Effector memory CD8-positive, alpha-beta T cell (primary cell): ENCODE data around the gene MARCKS.

ENCODE experiments used
- ATAC-seq: fragments of 150-1000 bp; cut with Tn5 transposase; replicated peaks from 2 replicates; pipeline ENCODE4 v1.10.0; 2021; ENCODE audit warnings: mild to moderate bottlenecking, moderate library complexity
- DNase-seq, 3 experiments: peaks; one replicate each; pipeline ENCODE4 v3.0.0; 2021
- H3K27ac Mint-ChIP-seq, 2 donors: one replicate each; pipeline ENCODE4 v1.8.0; 2022; ENCODE audit warnings: mild to moderate bottlenecking in 2 of 2, mixed read lengths in 2 of 2, moderate library complexity in 2 of 2
- H3K27me3 Mint-ChIP-seq, 2 donors: one replicate each; pipeline ENCODE4 v1.8.0; 2022; ENCODE audit warnings: mixed read lengths in 2 of 2
- H3K36me3 Mint-ChIP-seq: one replicate; pipeline ENCODE4 v1.8.0; 2022; ENCODE audit warnings: mild to moderate bottlenecking, moderate library complexity, mixed read lengths; ENCODE audit not compliant: insufficient read depth
- H3K4me1 Mint-ChIP-seq, 2 donors: one replicate each; pipeline ENCODE4 v1.8.0; 2022; ENCODE audit warnings: low read depth in 2 of 2, mixed read lengths in 2 of 2
- H3K4me3 Mint-ChIP-seq, 2 donors: one replicate each; pipeline ENCODE4 v1.8.0; 2022; ENCODE audit warnings: mild to moderate bottlenecking in 2 of 2, mixed read lengths in 2 of 2, moderate library complexity in 2 of 2
- H3K9me3 Mint-ChIP-seq, 2 donors: one replicate each; pipeline ENCODE4 v1.8.0; 2022; ENCODE audit warnings: mixed read lengths in 2 of 2

The MARCKS gene

DNA sequence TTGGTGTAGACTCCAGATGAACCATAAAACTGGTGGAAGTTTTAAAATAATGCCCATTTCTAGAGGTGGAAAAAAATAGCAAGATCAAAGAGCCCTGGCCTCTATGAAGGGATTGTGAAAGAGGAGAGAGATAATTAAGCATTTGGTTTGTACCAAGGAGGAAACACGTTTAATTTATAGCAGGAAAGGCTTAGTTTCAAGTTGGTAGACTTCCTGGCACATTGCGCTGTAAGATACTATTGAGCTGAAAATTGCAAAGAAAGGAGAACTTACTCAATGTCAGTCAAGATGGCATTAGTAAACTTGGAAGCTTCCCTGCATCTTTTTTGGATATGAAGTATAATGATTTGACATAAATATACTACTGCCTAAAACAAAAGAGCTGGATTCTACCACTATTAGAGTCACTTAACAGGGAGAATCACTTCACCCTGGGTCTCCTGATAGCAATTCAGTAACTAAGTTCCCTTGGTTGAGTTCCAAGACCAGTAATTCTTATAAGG lies 24.4 kb downstream of the MARCKS start:
- Mint-ChIP-seq H3K4me3 (no peak overlapping the region), H3K27me3 (peaks cover 28 to 35% of the 10 kb centered on the region in 2 donors), H3K4me1 (no peaks in the 10 kb centered on the region), H3K9me3 (no peaks in the 10 kb centered on the region), H3K27ac (no peak overlapping the region), H3K36me3 (no peaks in the 10 kb centered on the region)
- DNase-seq (no peak), ATAC-seq (no peak)

DNA sequence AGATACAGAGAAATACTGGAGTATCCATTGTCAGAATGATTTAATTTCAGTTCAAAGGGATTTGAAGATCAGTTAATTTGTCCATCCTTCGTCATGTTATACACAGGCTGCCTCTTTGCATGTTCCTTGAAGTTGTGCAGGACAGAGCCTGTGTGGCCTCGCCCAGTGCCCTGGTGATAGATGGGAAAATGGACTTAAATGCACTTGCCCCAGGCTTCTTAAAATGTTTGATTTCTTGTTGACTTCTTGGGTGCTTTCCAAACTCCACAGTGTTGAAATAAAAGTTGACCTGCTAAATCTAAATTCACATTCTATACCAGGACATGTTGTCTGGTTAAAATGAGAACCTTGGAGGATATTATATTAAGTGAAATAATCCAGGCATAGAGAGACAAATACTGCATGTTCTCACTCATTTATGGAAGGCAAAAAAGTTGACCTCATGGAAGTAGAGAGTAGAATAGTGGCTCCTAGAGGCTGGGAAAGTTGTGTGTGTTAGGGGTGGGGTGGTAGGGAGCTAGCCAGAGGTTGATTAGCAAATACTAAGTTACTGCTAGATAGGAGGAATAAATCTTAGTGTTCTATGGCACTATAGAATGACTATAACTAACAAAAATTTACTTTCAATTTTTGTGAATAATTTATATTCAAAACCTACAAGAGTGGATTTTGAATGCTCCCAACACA lies 25.3 kb downstream of the MARCKS start:
- DNase-seq (no peak), ATAC-seq (no peak)
- Mint-ChIP-seq H3K4me1 (no peaks in the 10 kb centered on the region), H3K27me3 (peaks cover 28 to 35% of the 10 kb centered on the region in 2 donors), H3K36me3 (no peaks in the 10 kb centered on the region), H3K9me3 (no peaks in the 10 kb centered on the region), H3K4me3 (no peak overlapping the region), H3K27ac (no peak overlapping the region)

DNA sequence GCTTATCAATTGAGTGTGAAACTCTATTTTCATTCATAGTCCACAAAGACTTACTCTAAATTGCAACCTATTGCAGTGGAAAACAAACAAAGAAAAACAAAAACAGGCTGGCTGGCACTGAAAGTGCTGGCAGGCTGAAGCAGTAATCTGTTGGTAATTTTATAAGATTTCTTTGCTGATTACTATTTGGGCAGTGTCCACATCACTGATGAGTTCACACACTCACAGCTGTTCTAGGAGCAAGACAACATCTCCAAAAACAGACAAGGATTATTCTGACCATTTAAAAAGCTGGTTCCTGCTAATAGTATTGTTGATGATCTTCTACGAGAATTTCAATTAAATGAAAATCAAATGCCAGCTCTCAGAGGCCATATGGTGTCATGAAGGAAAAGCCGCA lies 26.9 kb downstream of the MARCKS start:
- Mint-ChIP-seq H3K27me3 (peaks cover 29% of the 10 kb centered on the region in 2 donors), H3K36me3 (no peaks in the 10 kb centered on the region), H3K4me1 (no peaks in the 10 kb centered on the region), H3K4me3 (no peak overlapping the region), H3K27ac (no peak overlapping the region), H3K9me3 (no peaks in the 10 kb centered on the region)
- no peak for ATAC-seq
- no peak for DNase-seq

DNA sequence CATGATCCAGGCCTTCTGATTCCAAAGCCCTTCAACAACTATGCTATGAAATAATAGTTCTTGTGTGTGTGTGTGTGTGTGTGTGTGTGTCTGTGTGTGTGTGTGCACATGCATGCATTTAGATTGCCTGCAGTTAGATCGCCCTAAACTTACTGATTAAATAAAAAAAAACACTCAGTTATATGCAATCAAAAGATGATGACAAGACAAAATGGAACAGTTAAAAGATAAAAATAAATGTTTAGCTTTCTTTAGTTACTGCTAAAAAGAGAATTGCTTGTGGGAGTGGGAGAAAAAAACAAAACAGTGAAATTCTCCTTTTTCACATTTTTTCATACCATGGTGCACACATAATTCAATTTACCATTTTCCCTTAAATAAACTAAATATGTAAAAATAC lies 29.4 kb downstream of the MARCKS start:
- H3K4me3 Mint-ChIP-seq, result no peak overlapping the region

DNA sequence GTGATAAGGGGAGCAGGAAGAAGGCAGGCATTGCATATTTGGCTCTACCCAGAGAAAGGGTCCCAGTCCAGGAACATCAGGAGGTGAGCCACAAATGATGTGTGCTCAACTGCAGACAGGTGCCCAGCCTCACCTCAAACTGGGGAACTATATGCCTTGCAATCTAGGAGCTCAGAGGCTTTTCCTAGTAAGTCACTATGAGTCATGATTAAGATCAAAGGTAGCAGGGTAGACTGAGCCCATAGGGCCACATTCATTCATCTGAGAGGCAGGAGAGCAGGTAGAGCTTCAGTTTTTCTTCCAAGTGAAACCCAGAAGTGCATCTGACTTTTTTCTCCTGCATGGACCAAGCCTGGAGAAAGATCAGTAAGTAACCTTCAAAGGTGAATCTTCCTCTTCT lies 31.3 kb downstream of the MARCKS start:
- H3K27ac Mint-ChIP-seq, result no peak overlapping the region
- no peak overlapping the region for H3K4me3 Mint-ChIP-seq
- no peaks in the 10 kb centered on the region for H3K9me3 Mint-ChIP-seq
- ATAC-seq (no peak), DNase-seq (no peak)
- no peaks in the 10 kb centered on the region for H3K4me1 Mint-ChIP-seq
- H3K36me3 Mint-ChIP-seq, result no peaks in the 10 kb centered on the region
- H3K27me3 Mint-ChIP-seq, result peaks cover 11 to 21% of the 10 kb centered on the region in 2 donors

More for the DNA sequence above, 29.4 kb downstream of the MARCKS start:
- no peaks in the 10 kb centered on the region for H3K9me3 Mint-ChIP-seq
- no peaks in the 10 kb centered on the region for H3K4me1 Mint-ChIP-seq
- no peak for ATAC-seq
- peaks cover 14 to 21% of the 10 kb centered on the region in 2 donors for H3K27me3 Mint-ChIP-seq
- no peak for DNase-seq
- H3K36me3 Mint-ChIP-seq, result no peaks in the 10 kb centered on the region
- H3K27ac Mint-ChIP-seq, result no peak overlapping the region

DNA sequence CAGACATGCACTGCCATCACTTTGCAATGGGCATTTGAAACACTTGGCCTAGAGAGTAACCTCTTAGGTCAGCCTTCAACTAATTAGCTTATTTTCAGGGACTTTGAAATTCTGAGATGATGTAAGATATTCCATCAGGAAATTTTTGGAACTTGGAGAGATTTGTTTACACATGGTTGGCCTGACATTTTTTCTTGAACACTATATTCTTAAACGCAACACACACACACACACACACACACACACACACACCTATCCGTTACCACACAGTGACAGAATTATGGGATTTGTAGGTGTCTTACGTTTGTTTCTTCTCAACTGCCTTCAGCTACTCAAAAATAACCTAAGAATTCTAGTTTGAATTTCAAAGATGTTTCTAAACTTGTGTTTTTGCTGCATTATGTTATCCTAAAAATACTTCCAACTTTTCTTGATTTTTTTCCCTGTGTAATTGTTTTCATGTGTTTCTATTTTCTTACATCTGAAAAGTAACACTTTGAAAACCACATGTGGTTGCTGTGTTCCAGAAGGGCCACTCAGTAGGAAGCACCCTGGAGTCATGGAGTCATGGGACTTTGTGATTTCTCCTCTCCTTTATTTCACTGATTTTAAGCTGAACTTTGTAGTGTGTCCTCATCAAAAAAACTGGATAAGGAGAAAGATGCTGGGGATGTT lies 31.9 kb downstream of the MARCKS start:
- no peaks in the 10 kb centered on the region for H3K4me1 Mint-ChIP-seq
- no peak overlapping the region for H3K4me3 Mint-ChIP-seq
- H3K36me3 Mint-ChIP-seq, result no peaks in the 10 kb centered on the region
- no peak for ATAC-seq
- no peak overlapping the region for H3K27ac Mint-ChIP-seq
- DNase-seq, result no peak
- no peaks in the 10 kb centered on the region for H3K9me3 Mint-ChIP-seq
- peaks cover 10 to 27% of the 10 kb centered on the region in 2 donors for H3K27me3 Mint-ChIP-seq

DNA sequence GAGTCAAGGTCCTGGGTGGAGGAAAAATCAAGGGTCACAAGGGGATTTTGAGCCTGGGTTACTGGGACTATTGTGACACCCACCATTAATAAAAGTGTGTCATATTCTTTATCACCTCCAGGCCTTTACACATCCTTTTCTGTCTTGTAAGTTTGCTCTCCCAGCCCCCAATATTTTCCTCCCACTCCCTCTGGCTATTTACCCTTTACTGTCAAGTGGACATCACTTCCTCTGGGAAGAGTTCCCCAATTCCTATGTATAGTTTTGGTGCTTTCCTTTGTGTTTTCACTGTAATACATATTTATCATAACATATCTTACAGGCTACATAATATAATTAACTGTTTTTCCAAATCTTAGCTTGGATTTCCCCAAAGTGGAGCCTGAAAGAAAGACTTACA lies 36.3 kb downstream of the MARCKS start:
- ATAC-seq, result no peak

DNA sequence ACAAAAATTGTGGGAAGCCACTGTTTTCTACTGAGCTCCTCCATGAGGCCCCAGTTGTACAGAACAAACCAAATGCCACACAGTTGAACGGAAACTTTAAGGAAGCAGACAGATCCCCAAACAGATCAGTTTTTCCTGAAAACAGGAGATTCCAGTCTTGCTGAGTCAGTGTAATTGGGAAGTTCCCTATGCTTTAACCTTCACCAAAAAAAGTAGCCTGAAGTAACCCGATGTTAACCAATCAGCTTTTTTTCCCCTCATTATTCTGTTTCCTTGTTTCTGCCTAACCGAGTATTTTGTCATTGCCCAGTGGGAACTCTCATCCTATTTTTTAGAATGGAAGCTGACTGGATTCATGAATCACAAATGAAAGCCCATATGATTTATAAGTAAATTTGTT lies 36.7 kb downstream of the MARCKS start:
- no peak overlapping the region for H3K4me3 Mint-ChIP-seq
- H3K27me3 Mint-ChIP-seq, result peaks cover 16 to 36% of the 10 kb centered on the region in 2 donors
- ATAC-seq (no peak), DNase-seq (no peak)
- H3K27ac Mint-ChIP-seq, result no peak overlapping the region
- H3K36me3 Mint-ChIP-seq, result no peaks in the 10 kb centered on the region
- H3K4me1 Mint-ChIP-seq, result no peaks in the 10 kb centered on the region
- no peaks in the 10 kb centered on the region for H3K9me3 Mint-ChIP-seq

More for the DNA sequence above, 36.3 kb downstream of the MARCKS start:
- H3K4me1 Mint-ChIP-seq, result no peaks in the 10 kb centered on the region
- peaks cover 18 to 36% of the 10 kb centered on the region in 2 donors for H3K27me3 Mint-ChIP-seq
- H3K4me3 Mint-ChIP-seq, result no peak overlapping the region
- no peaks in the 10 kb centered on the region for H3K36me3 Mint-ChIP-seq
- H3K27ac Mint-ChIP-seq, result no peak overlapping the region
- no peaks in the 10 kb centered on the region for H3K9me3 Mint-ChIP-seq
- DNase-seq, result no peak

DNA sequence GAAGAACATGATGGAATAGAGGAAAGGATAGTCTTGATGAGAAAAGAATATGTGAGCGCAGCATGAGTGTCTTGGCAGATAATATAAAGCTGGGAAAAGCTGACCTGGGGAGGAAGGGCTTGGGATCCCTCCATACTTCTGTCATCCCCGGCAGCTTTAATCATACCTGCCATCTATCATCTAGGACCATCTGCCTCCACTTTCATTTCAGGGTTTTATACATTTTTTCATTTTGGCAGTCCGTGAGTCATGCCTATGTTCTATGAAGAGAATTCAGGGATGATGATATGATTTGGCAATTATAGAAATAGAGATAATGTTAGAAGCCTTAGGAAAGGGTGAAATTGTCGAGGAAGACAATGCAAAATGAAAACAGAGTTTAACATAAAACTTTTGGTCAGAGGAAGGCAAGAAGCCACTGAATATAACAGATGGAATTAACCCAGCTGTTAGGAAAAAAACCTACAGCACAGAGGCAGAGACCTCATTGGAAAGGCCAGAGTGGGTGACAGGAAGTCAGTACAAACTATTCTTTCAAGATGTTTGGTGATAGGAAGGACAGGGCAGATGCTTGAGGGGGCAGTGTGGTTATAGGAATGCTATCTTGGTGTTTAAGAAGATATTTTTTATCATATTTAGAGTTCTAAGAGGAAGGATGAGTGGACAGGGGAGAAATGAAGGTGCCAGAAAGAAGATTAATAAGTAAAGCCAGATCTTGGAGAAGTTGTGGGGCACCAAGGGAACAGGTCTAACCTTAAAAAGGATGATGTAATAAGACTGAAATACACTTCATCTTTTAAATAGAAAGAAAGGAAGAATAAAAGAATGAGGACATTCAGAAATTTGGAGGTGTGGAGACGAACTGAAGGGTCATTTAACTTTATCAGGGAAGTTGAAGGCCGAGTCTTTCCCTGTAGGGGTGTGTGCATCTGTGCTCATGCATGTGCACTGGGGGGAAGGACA lies 37.8 kb downstream of the MARCKS start:
- DNase-seq (no peak), ATAC-seq (no peak)
- Mint-ChIP-seq H3K4me3 (no peak overlapping the region), H3K4me1 (no peaks in the 10 kb centered on the region), H3K9me3 (no peaks in the 10 kb centered on the region), H3K27me3 (peaks cover 16 to 36% of the 10 kb centered on the region in 2 donors), H3K27ac (no peak overlapping the region), H3K36me3 (no peaks in the 10 kb centered on the region)

DNA sequence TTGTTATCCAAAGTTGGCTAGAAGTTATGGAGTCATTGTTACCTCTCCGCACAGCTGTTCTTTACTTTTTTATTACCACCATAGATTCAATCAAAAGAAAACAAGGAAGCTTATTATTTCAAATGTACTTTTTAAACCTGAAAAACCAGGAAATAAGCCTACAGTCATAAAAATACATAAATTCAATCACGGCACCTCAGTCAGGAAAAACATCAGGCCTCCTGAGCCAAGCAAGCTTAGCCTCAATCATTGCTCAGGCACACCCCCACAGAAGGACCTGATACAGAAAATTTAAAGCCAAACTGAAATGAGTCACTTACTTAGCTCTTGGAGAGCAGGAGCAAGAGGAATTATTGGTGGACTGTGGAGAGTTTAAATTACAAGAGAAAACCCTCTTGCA lies 44.3 kb downstream of the MARCKS start:
- Mint-ChIP-seq H3K4me1 (no peaks in the 10 kb centered on the region), H3K9me3 (no peaks in the 10 kb centered on the region), H3K27me3 (peaks cover 23 to 29% of the 10 kb centered on the region in 2 donors), H3K36me3 (no peaks in the 10 kb centered on the region), H3K27ac (no peak overlapping the region), H3K4me3 (no peak overlapping the region)
- no peak for ATAC-seq
- no peak for DNase-seq

DNA sequence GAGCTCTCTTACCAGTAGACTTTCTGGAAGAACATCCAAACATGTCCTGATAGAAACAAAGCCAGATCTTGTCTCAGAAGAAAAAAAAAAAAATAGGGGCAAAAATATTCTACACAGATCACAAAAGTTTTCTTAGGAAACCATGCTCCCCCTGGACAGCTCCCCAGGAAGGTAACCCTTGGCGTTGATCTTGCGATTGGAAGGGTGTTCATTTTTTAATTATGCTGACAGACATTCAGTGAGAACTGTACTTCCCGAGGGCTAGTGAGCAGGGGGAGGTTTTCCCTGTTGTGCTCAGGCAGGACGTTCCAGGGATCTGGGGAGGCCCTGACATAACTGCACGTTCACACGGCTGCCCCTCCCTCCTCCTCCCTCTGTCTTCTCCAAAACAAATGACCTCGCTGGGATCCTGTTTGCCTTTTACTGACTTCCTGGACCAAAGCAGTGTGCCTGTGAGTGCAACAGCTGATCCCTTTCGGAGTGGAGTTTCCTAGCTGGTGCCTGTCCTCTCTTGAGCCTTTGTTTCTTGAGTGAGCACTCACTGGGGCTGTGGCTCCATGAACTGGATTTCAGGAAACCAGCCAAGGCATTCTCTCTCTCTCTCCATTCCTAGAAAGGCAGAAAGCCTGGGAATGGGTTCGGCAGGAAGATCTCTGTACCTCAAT lies 46.7 kb downstream of the MARCKS start:
- Mint-ChIP-seq H3K36me3 (no peaks in the 10 kb centered on the region), H3K4me3 (no peak overlapping the region), H3K27ac (no peak overlapping the region), H3K4me1 (no peaks in the 10 kb centered on the region), H3K27me3 (peaks cover 23 to 26% of the 10 kb centered on the region in 2 donors), H3K9me3 (no peaks in the 10 kb centered on the region)
- ATAC-seq (no peak), DNase-seq (no peak)

DNA sequence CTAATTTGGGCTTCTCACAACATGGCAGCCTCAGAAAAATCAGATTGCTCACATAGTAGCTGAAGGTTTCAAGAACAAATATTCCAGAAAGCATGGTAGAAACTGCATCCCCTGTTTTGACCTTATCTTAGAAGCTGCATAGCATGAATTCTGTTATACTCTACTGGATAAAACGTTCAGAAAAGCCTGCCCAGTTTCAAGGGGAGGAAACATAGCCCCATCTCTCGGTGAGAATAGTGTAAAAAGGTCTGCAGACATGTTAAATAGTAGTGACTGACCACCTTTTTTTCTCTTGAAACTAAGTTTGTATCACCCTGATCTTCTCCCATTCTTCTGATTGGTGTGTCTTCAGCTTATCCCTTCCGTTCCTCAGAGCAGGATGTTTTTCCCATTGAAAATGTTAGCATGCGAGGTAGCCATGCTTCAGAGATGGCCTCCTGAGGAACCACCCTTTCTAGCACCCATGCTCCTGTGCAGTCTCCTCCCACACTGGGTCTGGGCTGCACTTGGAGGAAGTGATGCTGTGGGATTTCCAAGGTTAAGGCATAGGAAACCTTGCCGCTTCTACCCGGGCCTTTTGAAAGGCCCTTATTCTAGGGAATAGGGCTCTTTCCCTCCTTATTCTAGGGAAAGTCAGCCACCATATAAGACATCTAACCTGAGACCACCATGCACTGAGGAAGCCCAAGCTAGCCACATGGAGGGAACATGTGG lies 50.1 kb downstream of the MARCKS start:
- DNase-seq, result no peak
- no peak overlapping the region for H3K27ac Mint-ChIP-seq
- no peaks in the 10 kb centered on the region for H3K9me3 Mint-ChIP-seq
- peaks cover 21% of the 10 kb centered on the region in 2 donors for H3K27me3 Mint-ChIP-seq
- no peak for ATAC-seq
- H3K4me1 Mint-ChIP-seq, result no peaks in the 10 kb centered on the region
- no peak overlapping the region for H3K4me3 Mint-ChIP-seq
- no peaks in the 10 kb centered on the region for H3K36me3 Mint-ChIP-seq
